Activated T-cell treated with anti-CD3 and anti-CD28 coated beads, Interleukin-2, amount 50 U/mL, for 72 hours (primary cell): ENCODE measurements around the gene KBTBD7. TPM values are rescaled to one million over a fixed set of nuclear protein-coding genes. Genes with fewer than 3 reads are reported as not detected.

Source experiments
- ATAC-seq, 2 donors: fragments of 150-1000 bp; cut with Tn5 transposase; replicated peaks in 1 of 2; 2 replicates each; pipeline ENCODE4 v1.10.0; 2021; ENCODE audit warnings: moderate library complexity in 2 of 2, mild to moderate bottlenecking in 1 of 2
- DNase-seq, 2 donors: peaks; one replicate each; pipeline ENCODE4 v3.0.0; 2021 to 2022; ENCODE audit warnings: mixed read lengths in 1 of 2
- H3K27ac Mint-ChIP-seq: one replicate; pipeline ENCODE4 v1.8.0; 2022; ENCODE audit warnings: mild to moderate bottlenecking, moderate library complexity, mixed read lengths
- H3K27me3 Mint-ChIP-seq: one replicate; pipeline ENCODE4 v1.8.0; 2022; ENCODE audit warnings: low read depth, mixed read lengths
- H3K36me3 Mint-ChIP-seq, 2 donors: one replicate each; pipeline ENCODE4 v1.8.0; 2022; ENCODE audit warnings: mixed read lengths in 2 of 2, mild to moderate bottlenecking in 1 of 2; ENCODE audit not compliant: insufficient read depth in 2 of 2
- H3K4me1 Mint-ChIP-seq: one replicate; pipeline ENCODE4 v1.8.0; 2022; ENCODE audit warnings: low read depth, mixed read lengths
- H3K4me3 Mint-ChIP-seq, 2 donors: one replicate each; pipeline ENCODE4 v1.8.0; 2022; ENCODE audit warnings: mild to moderate bottlenecking in 2 of 2, mixed read lengths in 2 of 2, moderate library complexity in 2 of 2
- H3K9me3 Mint-ChIP-seq, 2 donors: one replicate each; pipeline ENCODE4 v1.8.0; 2022; ENCODE audit warnings: mixed read lengths in 2 of 2
- total RNA-seq, 2 donors: library from RNA; stranded (reverse); gene quantifications; one replicate each; pipeline ENCODE4 v1.2.3, GENCODE V29; 2022

The KBTBD7 gene, protein sequence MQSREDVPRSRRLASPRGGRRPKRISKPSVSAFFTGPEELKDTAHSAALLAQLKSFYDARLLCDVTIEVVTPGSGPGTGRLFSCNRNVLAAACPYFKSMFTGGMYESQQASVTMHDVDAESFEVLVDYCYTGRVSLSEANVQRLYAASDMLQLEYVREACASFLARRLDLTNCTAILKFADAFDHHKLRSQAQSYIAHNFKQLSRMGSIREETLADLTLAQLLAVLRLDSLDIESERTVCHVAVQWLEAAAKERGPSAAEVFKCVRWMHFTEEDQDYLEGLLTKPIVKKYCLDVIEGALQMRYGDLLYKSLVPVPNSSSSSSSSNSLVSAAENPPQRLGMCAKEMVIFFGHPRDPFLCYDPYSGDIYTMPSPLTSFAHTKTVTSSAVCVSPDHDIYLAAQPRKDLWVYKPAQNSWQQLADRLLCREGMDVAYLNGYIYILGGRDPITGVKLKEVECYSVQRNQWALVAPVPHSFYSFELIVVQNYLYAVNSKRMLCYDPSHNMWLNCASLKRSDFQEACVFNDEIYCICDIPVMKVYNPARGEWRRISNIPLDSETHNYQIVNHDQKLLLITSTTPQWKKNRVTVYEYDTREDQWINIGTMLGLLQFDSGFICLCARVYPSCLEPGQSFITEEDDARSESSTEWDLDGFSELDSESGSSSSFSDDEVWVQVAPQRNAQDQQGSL
- total RNA-seq = 1 to 10 TPM; 4.2 to 4.6 TPM

DNA sequence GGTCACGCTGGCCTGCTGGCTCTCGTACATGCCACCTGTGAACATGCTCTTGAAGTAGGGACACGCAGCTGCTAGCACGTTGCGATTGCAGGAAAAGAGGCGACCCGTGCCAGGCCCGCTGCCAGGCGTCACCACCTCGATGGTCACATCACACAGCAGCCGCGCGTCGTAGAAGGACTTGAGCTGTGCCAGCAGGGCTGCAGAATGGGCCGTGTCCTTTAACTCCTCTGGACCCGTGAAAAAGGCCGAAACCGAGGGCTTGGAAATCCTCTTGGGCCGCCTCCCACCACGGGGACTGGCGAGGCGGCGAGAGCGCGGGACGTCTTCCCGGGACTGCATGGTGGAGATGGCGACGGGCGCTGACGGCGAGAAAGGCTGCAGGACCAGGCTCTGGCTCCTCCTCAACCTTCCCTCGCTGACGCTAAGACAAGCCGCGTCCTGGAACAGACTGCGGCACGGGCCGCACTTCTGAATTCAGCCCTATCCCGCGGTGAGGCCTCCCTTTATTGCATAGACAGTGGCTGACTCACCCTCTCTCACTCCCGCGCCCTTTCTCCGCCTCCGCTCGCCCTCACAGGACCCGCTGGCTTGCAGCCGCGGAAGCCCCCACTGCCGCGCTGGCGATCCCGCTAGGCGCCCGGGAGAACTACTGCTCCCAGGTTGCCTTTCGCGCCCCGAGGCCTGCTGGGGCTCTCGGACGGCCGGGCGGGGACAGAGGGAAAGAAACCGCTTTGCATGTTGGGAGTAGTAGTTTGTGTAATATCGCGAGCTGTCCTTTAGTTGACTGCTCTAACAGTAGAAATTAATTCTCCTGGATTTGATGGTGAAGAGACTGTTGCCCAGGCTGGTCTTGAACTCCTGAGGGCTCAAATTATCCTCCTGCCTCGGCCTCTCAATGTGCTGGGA, at the start of gene KBTBD7:
TSS of gene KBTBD7 (minus strand) at position 651 of the 906 bp plus-strand sequence. CDS start at position 339, 312 bp downstream.
- DNase-seq (peak; percentile 96), ATAC-seq (peak; percentile 96 to 97)
- no peaks in the 10 kb centered on the region for H3K27me3 Mint-ChIP-seq
- H3K9me3 Mint-ChIP-seq = no peaks in the 10 kb centered on the region
- H3K4me1 Mint-ChIP-seq = peaks cover 56% of the 10 kb centered on the region
- peak within 1 kb of the TSS; percentile 93 for H3K27ac Mint-ChIP-seq
- H3K4me3 Mint-ChIP-seq = peak within 1 kb of the TSS; percentile 88 to 96
- peaks cover 7 to 8% of the 10 kb centered on the region in 2 donors for H3K36me3 Mint-ChIP-seq

DNA sequence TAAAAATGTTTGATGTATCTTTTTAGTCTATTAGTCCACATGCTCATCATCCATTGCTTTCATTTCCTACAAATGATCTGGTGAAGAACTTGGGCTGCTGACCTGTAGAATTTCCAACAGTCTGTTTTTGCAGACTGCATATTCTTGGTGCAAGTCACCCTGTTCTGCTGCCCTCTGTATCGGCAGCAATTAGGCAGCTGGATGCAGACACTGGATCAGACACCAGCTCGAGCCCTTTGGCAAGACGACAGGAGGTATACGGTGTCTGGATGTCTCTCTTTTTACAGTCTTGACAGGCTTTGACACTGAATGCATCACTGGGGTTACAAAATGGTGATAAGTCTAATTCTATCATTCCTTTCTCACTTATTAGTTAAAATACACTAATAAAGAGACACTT, 47.3 kb upstream of the KBTBD7 start:
- no peaks in the 10 kb centered on the region for H3K9me3 Mint-ChIP-seq
- no peaks in the 10 kb centered on the region for H3K4me1 Mint-ChIP-seq
- no peak overlapping the region for H3K27ac Mint-ChIP-seq
- ATAC-seq (no peak), DNase-seq (no peak)
- H3K4me3 Mint-ChIP-seq = no peak overlapping the region
- H3K36me3 Mint-ChIP-seq = no peaks in the 10 kb centered on the region
- H3K27me3 Mint-ChIP-seq = no peaks in the 10 kb centered on the region

DNA sequence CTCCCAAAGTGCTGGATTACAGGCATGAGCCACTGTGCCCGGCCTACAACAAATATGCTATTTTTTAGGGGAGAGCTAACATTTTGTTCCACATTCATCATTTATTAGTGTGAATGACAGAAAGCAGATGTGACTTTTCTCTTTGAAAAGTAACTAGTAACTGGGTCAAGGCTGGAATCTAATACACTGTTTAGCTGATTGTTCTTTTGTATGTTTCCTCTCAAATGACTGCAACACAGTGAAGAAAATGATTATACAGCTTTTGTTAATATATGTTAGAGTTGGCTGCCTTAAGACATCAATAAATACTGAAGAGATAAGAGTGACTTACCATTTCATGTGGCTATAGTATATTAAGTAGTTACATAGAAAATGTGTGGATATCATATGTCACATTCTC, 42.0 kb upstream of the KBTBD7 start:
- H3K4me3 Mint-ChIP-seq = no peak overlapping the region

DNA sequence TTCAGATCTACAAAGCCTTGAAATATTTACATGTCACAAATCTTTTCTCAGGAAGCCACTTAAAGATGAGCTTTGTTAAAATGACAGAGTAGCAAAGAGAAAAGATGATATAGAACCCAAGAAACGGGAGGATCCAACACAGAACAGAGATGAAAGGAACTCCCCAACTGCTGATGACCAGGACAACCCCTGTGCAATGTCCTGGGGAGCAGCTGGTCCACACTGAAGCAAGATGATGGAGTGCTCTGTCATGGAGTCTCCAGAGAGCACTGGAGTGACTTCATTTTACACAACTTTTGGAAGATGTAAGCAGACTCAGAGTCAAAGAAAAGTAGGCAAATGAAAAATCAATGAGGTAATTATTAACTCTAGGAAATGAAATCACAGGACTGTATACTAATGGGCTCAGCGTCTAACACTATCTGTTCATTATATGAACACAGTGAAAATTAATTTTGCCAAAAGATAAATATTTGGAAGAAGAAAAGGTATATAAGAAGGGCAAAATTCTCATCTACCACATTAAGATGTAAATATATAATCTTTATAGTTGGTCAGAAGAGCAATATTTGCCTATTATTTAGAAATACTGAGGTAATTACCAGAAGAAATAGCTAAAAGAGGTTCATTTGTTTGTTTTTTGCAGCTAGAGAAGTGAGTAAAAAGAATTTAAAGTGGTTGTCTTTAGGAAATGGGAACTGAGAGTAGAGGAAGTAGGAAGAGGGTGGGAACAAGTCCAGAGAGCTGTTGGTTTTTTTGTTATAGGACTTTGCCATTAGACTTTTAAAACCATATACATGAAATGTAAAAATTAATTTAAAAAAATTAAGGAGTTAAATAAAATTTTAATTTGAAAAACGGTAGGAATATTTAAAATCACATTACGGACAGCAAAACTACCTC, 38.5 kb upstream of the KBTBD7 start:
- Mint-ChIP-seq H3K27ac (peak overlapping the region; percentile 9), H3K4me3 (no peak overlapping the region), H3K4me1 (peaks cover 8% of the 10 kb centered on the region), H3K36me3 (peaks cover 0 to 23% of the 10 kb centered on the region in 2 donors), H3K27me3 (no peaks in the 10 kb centered on the region), H3K9me3 (no peaks in the 10 kb centered on the region)
- no peak for ATAC-seq
- no peak for DNase-seq

More for the DNA sequence above, 42.0 kb upstream of the KBTBD7 start:
- peaks cover 8% of the 10 kb centered on the region for H3K4me1 Mint-ChIP-seq
- no peak for DNase-seq
- no peaks in the 10 kb centered on the region for H3K27me3 Mint-ChIP-seq
- H3K36me3 Mint-ChIP-seq = peaks cover 0 to 17% of the 10 kb centered on the region in 2 donors
- no peaks in the 10 kb centered on the region for H3K9me3 Mint-ChIP-seq
- no peak for ATAC-seq
- no peak overlapping the region for H3K27ac Mint-ChIP-seq

DNA sequence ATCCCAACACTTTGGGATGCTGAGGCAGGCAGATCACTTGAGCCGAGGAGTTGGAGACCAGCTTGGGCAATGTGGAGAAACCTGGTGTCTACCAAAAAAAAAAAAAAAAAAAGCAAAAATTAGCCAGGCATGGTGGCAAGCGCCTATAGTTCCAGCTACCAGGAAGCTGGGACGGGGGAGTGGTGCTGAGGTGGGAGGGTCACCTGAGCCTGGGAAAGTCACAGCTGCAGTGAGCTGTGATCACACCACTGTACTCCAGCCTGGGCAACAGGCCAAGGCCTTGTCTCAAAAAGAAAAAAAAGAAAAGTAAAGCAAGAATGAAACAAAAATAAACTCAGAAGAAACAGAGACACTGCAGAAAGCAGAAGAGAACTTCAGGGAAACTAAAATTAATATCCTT, 37.4 kb upstream of the KBTBD7 start:
- H3K36me3 Mint-ChIP-seq = peaks cover 0 to 23% of the 10 kb centered on the region in 2 donors
- H3K4me1 Mint-ChIP-seq = peaks cover 8% of the 10 kb centered on the region
- H3K27ac Mint-ChIP-seq = peak overlapping the region; percentile 61
- DNase-seq (no peak), ATAC-seq (no peak)
- H3K4me3 Mint-ChIP-seq = no peak overlapping the region
- no peaks in the 10 kb centered on the region for H3K9me3 Mint-ChIP-seq
- H3K27me3 Mint-ChIP-seq = no peaks in the 10 kb centered on the region

DNA sequence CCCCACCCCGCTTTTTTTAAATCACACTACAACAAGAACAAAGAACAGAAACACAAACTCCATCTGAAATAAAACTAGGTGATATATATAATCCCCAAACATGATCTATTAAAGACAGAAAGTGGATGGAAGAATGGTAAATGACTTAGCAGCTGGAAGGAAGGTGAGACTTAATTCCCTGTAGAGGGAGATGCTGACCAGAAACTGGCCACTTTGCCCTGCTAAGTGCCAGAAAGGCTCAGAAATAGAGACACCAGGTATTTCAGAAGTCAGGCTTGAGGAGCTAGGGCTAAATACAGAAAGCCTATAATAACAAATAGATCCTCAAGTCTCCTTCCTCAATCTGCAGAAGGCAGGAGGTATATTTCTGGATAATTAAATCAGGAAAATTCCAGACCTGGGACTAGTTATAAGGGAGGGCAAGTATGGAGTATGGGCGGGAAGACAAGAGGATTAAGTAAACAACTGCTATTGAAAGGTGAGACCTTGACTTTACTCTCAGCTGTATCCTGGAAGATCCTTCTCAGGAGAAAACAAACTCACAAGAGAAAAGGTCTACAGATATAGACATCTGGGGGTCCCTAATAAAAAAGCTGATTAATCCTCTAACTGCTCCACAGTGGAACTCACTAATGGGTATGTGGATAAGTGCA, 36.8 kb upstream of the KBTBD7 start:
- no peak for ATAC-seq
- Mint-ChIP-seq H3K9me3 (no peaks in the 10 kb centered on the region), H3K36me3 (peaks cover 0 to 23% of the 10 kb centered on the region in 2 donors), H3K27me3 (no peaks in the 10 kb centered on the region), H3K27ac (no peak overlapping the region), H3K4me1 (peaks cover 8% of the 10 kb centered on the region), H3K4me3 (no peak overlapping the region)
- no peak for DNase-seq

DNA sequence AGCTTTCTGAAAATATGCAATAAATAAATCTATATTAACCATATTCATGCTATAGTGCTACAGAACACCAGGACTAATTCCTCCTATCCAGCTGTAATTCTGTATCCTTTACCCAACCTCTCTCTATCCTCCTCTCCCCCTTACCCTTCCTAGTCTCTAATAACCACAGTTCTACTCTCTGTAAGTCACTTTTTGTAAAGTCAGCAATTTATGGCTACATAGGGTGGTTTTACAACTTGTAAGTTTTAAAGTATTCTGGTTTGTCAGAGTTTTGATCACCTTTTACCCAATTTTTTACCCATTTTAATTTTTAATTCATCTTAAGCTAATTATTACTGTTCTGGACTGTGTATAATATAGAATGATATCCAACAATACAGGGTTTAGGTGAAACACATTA, 35.0 kb upstream of the KBTBD7 start:
- peaks cover 0 to 19% of the 10 kb centered on the region in 2 donors for H3K36me3 Mint-ChIP-seq
- peaks cover 8% of the 10 kb centered on the region for H3K4me1 Mint-ChIP-seq
- H3K9me3 Mint-ChIP-seq = no peaks in the 10 kb centered on the region
- H3K27me3 Mint-ChIP-seq = no peaks in the 10 kb centered on the region
- no peak overlapping the region for H3K4me3 Mint-ChIP-seq
- no peak overlapping the region for H3K27ac Mint-ChIP-seq
- DNase-seq = no peak
- no peak for ATAC-seq

DNA sequence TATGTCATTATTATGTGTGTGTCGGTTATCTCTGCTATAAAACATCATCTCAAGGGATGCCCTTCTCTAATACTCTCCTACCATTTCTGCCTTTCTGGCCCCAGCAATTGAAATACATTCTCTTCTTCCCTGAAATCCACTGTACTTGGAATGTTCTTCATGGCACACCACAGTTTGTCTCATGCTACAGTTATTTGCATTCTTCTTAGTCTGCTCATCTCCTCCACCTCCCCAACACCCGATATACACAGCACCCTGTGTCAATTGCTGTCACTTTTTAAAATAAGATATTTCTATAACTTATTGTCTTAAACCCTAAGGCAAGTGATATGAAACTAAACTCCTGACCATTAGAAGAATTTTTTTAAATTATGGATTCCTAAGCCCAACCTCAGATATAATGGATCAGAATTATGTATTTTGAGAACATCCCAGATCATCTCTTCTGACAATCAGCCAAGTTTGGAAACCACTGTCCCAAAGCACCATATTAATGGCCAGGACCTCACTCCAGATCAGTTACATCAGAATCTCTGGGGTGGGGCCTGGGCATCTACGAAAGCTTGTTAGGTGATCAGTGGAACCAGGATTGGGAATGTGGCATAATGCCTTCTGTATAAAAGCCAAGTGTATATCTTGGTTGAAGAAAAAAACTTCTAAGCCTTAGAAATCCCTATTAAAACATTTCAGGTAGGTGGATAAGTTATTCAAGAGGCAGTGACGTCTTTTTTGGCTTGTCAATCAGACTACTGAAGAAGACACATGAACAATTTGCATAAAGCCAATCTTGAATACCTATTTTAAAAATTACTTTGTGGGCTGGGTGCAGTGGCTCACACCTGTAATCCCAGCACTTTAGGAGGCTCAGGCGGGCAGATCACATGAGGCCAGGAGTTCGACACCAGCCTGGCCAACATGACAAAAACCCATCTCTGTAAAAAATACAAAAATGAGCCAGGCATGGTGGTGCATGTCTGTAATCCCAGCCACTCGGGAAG, 30.0 kb upstream of the KBTBD7 start:
- Mint-ChIP-seq H3K36me3 (peaks cover 2 to 4% of the 10 kb centered on the region in 2 donors), H3K27ac (no peak overlapping the region), H3K4me1 (no peaks in the 10 kb centered on the region), H3K27me3 (no peaks in the 10 kb centered on the region), H3K9me3 (no peaks in the 10 kb centered on the region), H3K4me3 (no peak overlapping the region)
- ATAC-seq (no peak), DNase-seq (no peak)

DNA sequence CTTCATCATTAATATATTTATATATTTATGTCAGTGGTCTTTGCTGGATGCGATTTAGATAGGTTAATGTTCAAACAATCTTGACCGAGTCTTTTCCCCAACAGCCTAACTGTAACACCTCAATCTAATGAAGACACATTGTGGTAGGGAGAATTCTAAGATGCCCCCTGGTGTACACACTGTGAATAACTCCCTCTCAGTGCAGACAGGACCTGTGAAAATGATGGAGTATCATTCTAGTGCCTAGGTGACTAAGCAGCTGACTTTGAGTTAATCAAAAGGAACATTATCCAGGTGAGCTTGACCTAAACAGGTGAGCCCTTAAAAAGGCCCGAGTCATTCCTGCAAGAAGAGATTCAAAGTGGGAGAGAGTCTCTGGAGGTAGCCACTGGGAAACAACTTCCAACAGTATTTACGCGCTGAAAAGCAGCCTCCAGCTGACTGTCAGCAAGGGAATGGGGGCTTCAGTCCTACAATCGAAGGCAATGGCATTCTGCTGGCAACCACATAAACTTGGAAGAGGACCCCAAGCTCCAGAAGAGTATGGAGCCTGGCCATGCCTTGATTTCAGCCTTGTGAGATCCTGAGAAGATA, 28.0 kb upstream of the KBTBD7 start:
- Mint-ChIP-seq H3K36me3 (peaks cover 2 to 3% of the 10 kb centered on the region in 2 donors), H3K4me3 (no peak overlapping the region), H3K9me3 (no peaks in the 10 kb centered on the region), H3K4me1 (no peaks in the 10 kb centered on the region), H3K27me3 (no peaks in the 10 kb centered on the region), H3K27ac (no peak overlapping the region)
- DNase-seq (peak; percentile 47 to 56), ATAC-seq (peak; percentile 78 to 80)

DNA sequence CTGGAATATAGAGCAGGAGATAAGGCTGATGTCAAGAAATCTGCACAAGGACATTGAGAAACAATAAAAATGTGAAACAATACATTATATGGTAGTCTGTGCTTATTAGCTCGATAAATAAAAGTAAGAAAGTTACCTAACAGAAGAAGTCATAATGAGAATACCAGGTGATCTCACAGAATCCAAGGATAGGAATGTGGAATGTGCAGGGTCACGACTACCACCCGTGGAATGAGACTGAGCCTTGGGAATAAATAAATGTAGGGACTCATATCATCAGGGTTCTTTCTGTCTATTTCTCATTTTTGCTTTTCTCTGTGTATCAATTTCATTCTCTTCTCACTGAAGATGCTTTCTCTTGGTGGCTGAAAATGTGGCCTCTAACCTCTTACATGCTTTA, 26.0 kb upstream of the KBTBD7 start:
- H3K9me3 Mint-ChIP-seq = no peaks in the 10 kb centered on the region
- DNase-seq (no peak), ATAC-seq (no peak)
- no peak overlapping the region for H3K4me3 Mint-ChIP-seq
- no peak overlapping the region for H3K27ac Mint-ChIP-seq
- H3K27me3 Mint-ChIP-seq = no peaks in the 10 kb centered on the region
- H3K4me1 Mint-ChIP-seq = no peaks in the 10 kb centered on the region
- peaks cover 2 to 3% of the 10 kb centered on the region in 2 donors for H3K36me3 Mint-ChIP-seq

DNA sequence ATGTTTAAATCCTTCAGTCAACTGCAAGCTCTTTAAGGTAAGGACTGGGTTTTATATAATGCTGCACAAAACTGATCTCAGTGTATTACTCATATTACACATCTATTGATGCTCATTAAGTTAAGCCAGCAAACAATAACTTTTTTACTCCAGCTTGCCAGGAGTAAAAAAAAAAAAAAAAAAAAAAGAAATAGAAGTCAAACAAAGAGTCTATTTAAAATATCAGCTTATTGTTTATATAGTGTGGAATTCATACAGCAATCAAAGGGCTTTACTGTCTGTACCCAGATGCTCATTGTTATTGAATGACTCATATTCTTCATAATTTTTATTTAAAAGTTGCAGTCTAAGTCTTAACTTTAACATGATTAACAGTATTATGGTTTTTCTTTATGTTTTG, 21.8 kb upstream of the KBTBD7 start:
- Mint-ChIP-seq H3K4me3 (no peak overlapping the region), H3K4me1 (no peaks in the 10 kb centered on the region), H3K27ac (no peak overlapping the region), H3K36me3 (peaks cover 4 to 14% of the 10 kb centered on the region in 2 donors), H3K27me3 (no peaks in the 10 kb centered on the region), H3K9me3 (peaks cover 4% of the 10 kb centered on the region in 2 donors)
- ATAC-seq (no peak), DNase-seq (no peak)
